ENCODE results near the gene ATL1. TPM values are rescaled to one million over a fixed set of nuclear protein-coding genes. Genes with fewer than 3 reads are reported as not detected.

Gene ATL1
- total RNA-seq, 2 experiments from 2014 or later = 0.82 to 1.6 TPM

DNA sequence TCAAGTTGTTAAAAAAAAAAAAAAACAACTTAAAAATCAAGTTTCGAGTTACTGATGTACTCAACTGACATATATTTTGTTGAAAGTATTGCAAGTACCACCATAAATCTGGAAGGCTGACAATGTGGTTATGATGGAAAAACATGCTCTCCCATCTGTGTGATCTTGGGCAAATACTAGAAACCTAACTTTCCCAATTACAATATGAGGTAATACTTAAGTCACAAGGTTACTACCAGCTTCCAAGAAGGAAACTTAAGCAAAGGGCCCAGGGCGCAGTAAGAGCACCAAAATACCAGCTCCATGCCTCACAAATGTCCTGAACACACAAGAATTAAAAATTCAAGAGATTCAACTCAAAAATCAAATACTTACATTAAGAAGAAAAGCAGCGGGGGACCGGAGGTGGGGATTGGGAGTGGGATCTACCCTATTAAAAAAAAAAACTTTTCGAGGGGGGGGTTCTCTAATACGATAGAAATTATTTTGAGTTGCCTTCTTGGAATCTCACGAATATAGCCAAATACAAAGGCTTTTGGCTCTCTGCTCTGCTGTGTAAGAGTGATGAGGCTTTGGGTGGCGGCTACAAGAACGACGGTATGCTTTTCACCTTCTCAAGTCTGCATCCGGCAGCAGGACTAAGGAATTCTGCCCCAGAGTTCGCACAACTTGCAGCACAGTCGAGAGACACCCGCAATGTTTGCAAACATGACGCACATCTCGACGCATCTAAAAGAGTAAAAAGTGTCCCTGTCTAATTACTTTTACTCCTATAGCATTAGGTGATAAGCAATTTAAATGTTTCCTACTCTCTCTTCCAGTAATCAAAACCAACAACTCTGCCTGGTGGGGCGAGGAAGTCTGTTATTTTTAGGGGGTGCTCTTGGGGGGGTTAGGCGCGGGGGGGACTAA lies 107.1 kb downstream of the ATL1 start:
- no TSS peak for BruUV-seq (replicated peaks)
- Histone ChIP-seq H3K9me3 (ENCODE audit: low read length) (no peaks in the 10 kb centered on the region), H3K4me2 (ENCODE audit: low read length) (peak overlapping the region; percentile 87), H3K79me2 (ENCODE audit: insufficient read depth, low read depth, low read length) (peaks cover 23% of the 10 kb centered on the region; the same call in 1 of the 2 replicates), H3K9me2 (ENCODE audit: insufficient read depth, low read length) (no peaks in the 10 kb centered on the region), H3K4me1 (ENCODE audit: insufficient read depth, low read length, poor library complexity, severe bottlenecking) (peaks cover 22% of the 10 kb centered on the region), H3K4me3 (ENCODE audit: low read depth, low read length, poor library complexity, severe bottlenecking) (peak overlapping the region; percentile 92), H3K36me3 (ENCODE audit: insufficient read depth, low read length) (peaks cover 10% of the 10 kb centered on the region), H3K27ac (ENCODE audit: low read depth, low read length, poor library complexity, severe bottlenecking) (peak overlapping the region; percentile 40), H2AFZ (ENCODE audit: low read length) (peak overlapping the region; percentile 91), H4K20me1 (ENCODE audit: insufficient read depth, low read length) (no peaks in the 10 kb centered on the region)
- no peak for TF ChIP-seq EZH2phosphoT487 (IDR thresholded peaks at IDR 0.05; ENCODE audit: borderline replicate concordance, low read depth, low read length)
- TF ChIP-seq, protein P1, sequence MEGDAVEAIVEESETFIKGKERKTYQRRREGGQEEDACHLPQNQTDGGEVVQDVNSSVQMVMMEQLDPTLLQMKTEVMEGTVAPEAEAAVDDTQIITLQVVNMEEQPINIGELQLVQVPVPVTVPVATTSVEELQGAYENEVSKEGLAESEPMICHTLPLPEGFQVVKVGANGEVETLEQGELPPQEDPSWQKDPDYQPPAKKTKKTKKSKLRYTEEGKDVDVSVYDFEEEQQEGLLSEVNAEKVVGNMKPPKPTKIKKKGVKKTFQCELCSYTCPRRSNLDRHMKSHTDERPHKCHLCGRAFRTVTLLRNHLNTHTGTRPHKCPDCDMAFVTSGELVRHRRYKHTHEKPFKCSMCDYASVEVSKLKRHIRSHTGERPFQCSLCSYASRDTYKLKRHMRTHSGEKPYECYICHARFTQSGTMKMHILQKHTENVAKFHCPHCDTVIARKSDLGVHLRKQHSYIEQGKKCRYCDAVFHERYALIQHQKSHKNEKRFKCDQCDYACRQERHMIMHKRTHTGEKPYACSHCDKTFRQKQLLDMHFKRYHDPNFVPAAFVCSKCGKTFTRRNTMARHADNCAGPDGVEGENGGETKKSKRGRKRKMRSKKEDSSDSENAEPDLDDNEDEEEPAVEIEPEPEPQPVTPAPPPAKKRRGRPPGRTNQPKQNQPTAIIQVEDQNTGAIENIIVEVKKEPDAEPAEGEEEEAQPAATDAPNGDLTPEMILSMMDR (conservative IDR thresholded peaks at IDR 0.05; ENCODE audit: low read length) = no peak
- intact Hi-C loops (cut with micrococcal nuclease; ENCODE audit: unreplicated experiment) = loop anchor here (2.0 to 5.0 kb wide), 2 partner anchors 194 to 210 kb away; no protein-coding TSS in a partner anchor
- CTCF ChIA-PET (ENCODE audit: unreplicated experiment) = no interaction called here
- peak; percentile 65 for DNase-seq (ENCODE audit: low spot score)
- POLR2A ChIA-PET = interaction anchor here (0.5 to 1.9 kb wide), 18 partner anchors 10 to 1658 kb away, joined by 3 to 11 read pairs (median 5); no protein-coding TSS in a partner anchor

DNA sequence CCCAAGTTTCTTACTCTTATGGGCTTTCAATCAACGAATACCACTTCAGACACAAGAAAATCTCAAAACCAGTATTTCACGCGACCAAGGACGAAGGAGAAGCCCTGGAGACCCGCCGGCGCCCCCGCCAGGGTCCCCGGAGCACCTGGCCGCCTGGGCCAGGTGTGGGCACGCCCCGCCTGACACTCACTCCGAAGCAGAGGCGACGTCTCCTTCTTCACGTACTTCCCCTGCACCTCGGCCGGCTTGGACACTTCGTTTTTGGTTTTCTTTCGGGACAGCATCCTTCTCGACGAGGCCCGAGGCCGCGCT lies 107.7 kb downstream of the ATL1 start:
- BruUV-seq (replicated peaks) = no TSS peak
- Histone ChIP-seq H3K4me1 (ENCODE audit: insufficient read depth, low read length, poor library complexity, severe bottlenecking) (peaks cover 22% of the 10 kb centered on the region), H2AFZ (ENCODE audit: low read length) (peak overlapping the region; percentile 91), H3K27ac (ENCODE audit: low read depth, low read length, poor library complexity, severe bottlenecking) (peak overlapping the region; percentile 40), H3K9me2 (ENCODE audit: insufficient read depth, low read length) (no peaks in the 10 kb centered on the region), H3K4me2 (ENCODE audit: low read length) (peak overlapping the region; percentile 87), H3K79me2 (ENCODE audit: insufficient read depth, low read depth, low read length) (peaks cover 23% of the 10 kb centered on the region; the same call in 1 of the 2 replicates), H4K20me1 (ENCODE audit: insufficient read depth, low read length) (no peaks in the 10 kb centered on the region), H3K9me3 (ENCODE audit: low read length) (no peaks in the 10 kb centered on the region), H3K4me3 (ENCODE audit: low read depth, low read length, poor library complexity, severe bottlenecking) (peak overlapping the region; percentile 92), H3K36me3 (ENCODE audit: insufficient read depth, low read length) (peaks cover 10% of the 10 kb centered on the region)
- POLR2A ChIA-PET = no interaction called here
- intact Hi-C loops (cut with micrococcal nuclease; ENCODE audit: unreplicated experiment) = loop anchor here (2.0 to 5.0 kb wide), 2 partner anchors 193 to 210 kb away; no protein-coding TSS in a partner anchor
- peak; percentile 67 for DNase-seq (ENCODE audit: low spot score)
- TF ChIP-seq EZH2phosphoT487 (IDR thresholded peaks at IDR 0.05; ENCODE audit: borderline replicate concordance, low read depth, low read length) = no peak
- TF ChIP-seq, protein P1 (conservative IDR thresholded peaks at IDR 0.05; ENCODE audit: low read length) = peak; percentile 59
- CTCF ChIA-PET (ENCODE audit: unreplicated experiment) = no interaction called here

Measured in OCI-LY7 (cell line).